Cardiac fibroblast (primary cell): ENCODE measurements around the gene ZBTB48.
A peak's percentile ranks its signal among the peaks of the same experiment; 100 is the strongest.
"Not testable (repeated sequence)": the region's sequence is repeated elsewhere in the genome, so short reads cannot be mapped to it uniquely, and the experiment has no call there.

Source experiments
- DNase-seq, 2 donors: peaks; one replicate each; pipeline versions ENCODE4 v3.0.0 to v3.0.0-alpha.2; 2010; ENCODE audit warnings: low read depth in 2 of 2
- H3K4me3 ChIP-seq, 2 donors: replicated peaks in 1 of 2; 1 replicate in 1 of 2; 2 replicates in 1 of 2; pipeline ENCODE4 v1.5.1; 2011; ENCODE audit warnings: low read depth in 2 of 2, low read length in 2 of 2, mild to moderate bottlenecking in 2 of 2, moderate library complexity in 1 of 2
- TF ChIP-seq, protein P1 (sequence below): IDR thresholded peaks from one replicate; pipeline ENCODE4 v1.5.1; 2011; ENCODE audit warnings: low read depth, mild to moderate bottlenecking, low read length, inconsistent platforms

Gene ZBTB48

DNA sequence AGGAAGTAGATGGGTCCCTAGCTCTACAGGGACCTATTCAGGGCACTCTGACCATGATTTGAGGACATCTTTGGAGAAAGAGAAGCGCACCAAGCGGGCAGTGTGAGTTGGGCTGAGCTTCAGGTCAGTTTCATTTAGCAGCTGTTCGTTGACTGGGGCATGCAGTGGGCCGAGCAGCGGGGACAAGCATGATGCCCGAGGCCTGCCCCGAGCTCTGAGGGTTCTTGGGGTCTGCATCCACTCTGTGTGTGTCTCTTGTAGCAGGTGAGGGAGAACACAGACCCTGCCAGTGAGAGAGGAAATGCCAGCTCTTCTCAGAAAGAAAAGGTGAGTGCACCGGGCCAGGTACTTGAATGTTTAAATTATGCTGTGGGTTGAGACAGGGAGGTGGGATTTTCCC is 50.2 kb downstream of the ZBTB48 start:
- DNase-seq = no peak
- TF ChIP-seq, protein P1, sequence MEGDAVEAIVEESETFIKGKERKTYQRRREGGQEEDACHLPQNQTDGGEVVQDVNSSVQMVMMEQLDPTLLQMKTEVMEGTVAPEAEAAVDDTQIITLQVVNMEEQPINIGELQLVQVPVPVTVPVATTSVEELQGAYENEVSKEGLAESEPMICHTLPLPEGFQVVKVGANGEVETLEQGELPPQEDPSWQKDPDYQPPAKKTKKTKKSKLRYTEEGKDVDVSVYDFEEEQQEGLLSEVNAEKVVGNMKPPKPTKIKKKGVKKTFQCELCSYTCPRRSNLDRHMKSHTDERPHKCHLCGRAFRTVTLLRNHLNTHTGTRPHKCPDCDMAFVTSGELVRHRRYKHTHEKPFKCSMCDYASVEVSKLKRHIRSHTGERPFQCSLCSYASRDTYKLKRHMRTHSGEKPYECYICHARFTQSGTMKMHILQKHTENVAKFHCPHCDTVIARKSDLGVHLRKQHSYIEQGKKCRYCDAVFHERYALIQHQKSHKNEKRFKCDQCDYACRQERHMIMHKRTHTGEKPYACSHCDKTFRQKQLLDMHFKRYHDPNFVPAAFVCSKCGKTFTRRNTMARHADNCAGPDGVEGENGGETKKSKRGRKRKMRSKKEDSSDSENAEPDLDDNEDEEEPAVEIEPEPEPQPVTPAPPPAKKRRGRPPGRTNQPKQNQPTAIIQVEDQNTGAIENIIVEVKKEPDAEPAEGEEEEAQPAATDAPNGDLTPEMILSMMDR = no peak
- no peak overlapping the region for H3K4me3 ChIP-seq

DNA sequence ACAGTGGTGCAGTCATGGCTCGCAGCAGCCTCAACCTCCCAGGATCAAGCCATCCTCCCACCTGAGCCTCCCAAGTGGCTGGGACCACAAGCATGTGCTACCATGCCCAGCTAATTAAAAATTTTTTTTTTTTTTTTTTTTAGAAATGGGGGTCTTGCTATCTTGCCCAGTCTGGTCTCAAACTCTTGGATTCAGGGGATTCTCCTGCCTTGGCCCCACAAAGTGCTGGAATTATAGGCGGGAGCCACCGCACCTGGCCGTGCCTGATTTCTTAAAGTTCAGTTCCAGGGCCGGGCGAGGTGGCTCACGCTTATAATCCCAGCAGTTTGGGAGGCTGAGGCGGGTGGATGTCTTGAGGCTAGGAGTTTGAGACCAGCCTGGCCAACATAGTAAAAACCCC is 51.3 kb downstream of the ZBTB48 start:
- TF ChIP-seq, protein P1 = no peak
- H3K4me3 ChIP-seq = no peak overlapping the region
- no peak for DNase-seq

DNA sequence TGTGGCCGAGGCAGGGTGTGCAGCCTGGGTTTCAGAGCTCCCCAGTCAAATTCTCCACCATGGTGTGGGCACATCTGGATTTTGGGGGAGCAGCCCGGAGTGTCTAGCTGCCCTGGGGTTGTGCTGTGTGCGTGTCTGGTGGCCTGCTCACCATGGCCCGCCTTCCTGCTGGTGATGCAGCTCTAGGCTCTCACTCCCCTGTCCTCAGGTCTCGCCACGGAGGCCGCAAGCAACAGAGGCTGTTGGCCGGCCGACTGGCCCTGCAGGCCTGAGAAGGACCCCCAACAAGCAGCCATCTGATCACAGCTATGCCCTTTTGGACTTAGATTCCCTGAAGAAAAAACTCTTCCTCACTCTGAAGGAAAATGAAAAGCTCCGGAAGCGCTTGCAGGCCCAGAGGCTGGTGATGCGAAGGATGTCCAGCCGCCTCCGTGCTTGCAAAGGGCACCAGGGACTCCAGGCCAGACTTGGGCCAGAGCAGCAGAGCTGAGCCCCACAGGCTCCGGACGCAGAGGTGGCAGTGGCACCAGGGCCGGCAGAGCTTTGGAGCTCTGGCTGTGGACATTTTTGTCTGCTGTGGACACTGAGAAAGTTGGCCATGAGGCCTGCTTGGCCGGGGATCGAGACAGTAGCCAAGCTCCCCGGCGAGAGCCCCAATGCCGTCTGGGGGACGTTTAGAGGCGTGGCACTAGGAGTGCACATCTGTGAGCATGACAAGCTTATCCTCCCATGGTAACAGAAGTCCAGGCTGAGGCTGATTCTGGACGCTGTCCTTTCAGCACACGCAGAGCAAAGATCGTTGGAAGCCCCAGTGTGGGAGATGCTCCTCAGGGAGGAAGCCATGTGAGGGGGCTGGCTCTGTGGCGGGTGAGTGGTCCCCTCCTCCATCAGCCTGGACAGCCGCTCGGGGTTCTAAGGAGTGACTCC is 53.1 kb downstream of the ZBTB48 start:
- TF ChIP-seq, protein P1 = no peak
- no peak for DNase-seq
- no peak overlapping the region for H3K4me3 ChIP-seq

DNA sequence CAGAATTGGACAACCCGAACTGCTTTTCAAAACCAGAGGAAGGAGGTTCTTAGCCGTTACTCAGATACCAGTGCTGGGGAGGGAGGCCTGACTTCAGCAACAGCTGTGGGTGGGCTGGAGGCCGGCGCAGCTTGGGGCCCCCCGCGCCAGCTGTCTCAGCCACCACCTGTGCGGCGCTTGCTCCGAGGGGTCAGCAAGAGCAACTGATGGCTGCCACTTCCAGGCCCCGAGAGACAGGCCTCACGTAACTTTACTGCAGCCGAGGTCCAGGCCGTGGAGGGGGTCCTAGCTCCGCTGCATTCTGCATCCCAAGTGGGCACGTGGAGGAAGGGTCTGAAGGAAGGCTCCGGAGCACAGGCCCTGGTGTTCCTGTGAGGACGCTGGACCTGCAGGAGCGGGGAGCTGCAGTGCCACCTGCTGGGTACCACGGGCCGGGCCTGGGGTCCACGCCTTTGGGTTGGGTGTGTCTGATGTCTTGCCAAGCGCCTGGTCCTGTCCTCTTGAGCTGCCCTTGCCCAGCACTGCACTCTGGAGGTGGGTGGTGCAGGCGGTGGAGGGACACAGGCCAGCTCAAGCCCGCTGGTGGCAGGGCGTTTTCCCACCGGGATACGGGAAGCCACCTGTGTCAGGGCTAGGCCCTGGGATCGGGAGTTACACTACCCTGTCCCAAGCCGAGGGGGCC is 54.7 kb downstream of the ZBTB48 start:
- TF ChIP-seq, protein P1 = peak; percentile 55
- H3K4me3 ChIP-seq = no peak overlapping the region
- DNase-seq = peak; percentile 37 to 57

DNA sequence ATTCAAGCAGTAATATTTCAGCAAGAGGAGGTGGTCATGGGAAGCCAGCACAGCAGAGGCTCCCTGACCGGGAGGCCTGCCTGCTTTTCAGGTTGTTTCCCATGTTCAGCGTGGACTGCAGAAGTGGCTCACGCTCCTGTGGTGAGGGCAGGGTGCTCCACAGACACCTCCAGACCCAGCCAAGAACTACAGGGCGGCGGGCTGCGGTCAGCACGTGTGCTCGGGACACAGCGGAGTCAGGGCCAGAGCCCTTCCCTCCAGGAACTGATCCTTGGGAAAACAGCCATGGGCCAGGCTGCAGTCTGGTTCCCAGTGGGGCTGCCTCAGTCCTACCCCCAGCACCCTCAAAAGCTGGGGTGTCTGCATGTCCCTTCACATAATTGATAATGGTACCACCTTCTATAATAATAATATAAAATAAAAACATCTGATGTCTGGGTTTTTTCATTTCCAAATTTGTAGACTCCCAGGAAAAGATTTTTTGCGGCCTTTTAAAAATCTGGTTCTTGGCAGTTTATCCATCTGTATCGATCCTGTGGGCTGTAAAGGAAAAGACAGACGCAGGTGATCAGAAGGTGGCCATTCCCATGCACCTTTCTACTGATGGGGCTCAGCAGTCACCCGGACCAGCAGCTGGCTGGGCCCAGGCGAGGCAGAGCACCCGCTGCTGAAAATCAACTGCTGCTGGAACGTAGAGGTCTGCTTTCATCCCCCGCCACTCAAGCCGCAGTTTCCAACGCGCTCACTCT is 55.5 kb downstream of the ZBTB48 start:
- no peak for DNase-seq
- TF ChIP-seq, protein P1 = no peak
- H3K4me3 ChIP-seq = no peak overlapping the region

DNA sequence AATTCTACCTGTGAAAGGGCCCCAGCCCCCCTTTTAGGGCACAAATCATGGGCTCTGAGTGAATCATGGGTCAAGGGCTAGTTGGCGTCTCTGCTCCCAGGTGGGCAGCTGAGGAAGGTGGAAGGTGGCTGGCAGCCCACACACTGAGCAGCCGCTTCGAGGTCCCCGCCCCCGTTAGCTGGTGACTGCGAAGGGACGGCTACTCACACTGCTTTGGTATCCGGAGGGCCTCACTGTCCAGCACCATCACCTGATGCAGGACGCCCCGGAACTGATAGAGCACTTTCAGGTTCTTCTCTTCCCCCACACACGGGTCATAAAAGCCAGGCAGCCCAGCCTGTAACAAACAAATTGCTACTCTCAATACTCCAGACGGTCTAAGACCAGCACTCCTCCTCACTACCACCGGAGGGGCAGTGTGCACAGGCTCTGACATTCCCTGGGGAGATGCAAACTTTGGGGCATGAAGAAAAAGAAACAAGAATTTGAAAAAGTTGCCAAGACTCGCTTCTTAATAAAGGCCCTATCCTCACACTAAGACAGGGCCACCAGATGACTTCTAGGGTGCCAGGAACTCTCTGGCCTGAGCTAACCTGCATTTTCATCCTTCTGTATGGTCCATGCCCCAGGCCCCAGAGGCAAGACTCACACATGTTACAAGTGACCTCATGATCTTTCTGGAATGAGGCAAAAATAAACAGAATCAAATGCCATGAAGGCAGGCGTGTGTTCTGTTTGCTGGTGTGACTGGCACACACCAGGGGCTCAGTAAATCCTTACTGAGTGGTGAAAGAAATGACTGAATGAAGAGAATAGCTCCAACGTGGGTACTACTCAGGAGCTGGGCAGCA is 56.3 kb downstream of the ZBTB48 start:
- no peak overlapping the region for H3K4me3 ChIP-seq
- DNase-seq = peak in 1 of 2 donors; percentile 15
- TF ChIP-seq, protein P1 = no peak

DNA sequence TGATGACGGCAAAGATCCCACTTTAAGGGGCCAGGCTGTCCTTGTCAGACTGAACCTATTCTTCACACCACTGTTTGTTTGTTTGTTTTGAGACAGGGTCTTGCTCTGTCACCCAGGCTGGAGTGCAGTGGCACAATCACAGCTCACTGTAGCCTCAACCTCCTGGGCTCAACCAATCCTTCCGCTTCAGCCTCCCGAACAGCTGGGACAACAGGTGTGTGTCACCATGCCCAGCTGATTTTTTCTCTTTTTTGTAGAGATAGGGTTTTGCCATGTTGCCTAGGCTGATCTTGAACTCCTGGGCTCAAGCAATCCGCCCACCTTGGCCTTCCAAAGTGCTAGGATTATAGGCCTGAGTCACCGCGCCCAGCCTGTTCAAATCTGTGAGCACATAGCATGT is 57.0 kb downstream of the ZBTB48 start:
- not testable (repeated sequence) for DNase-seq, H3K4me3 ChIP-seq
